CD14-positive monocyte (primary cell): Measurements from ENCODE around the gene MON2. TPM values are rescaled to one million over a fixed set of nuclear protein-coding genes. Genes with fewer than 3 reads are reported as not detected.

Source experiments
- DNase-seq, 3 donors: peaks; one replicate each; pipeline ENCODE4 v3.0.0-alpha.2; 2011 to 2022
- H2AFZ ChIP-seq: 2 replicates; pipeline ENCODE4 v1.6.0; 2012; ENCODE audit warnings: mild to moderate bottlenecking, low read depth, low read length, inconsistent platforms; ENCODE audit not compliant: insufficient read depth, poor library complexity, severe bottlenecking
- H3K27ac ChIP-seq, 2 donors: 1 replicate in 1 of 2; 2 replicates in 1 of 2; pipeline ENCODE4 v1.5.1; 2012 to 2013; ENCODE audit warnings: low read length in 2 of 2, control low read depth in 1 of 2, inconsistent platforms in 1 of 2, low read depth in 1 of 2, mild to moderate bottlenecking in 1 of 2
- H3K27me3 ChIP-seq, 2 donors: one replicate each; pipeline versions ENCODE4 v1.6.0 to v1.6.1; 2011 to 2013; ENCODE audit warnings: low read length in 2 of 2; ENCODE audit not compliant: control insufficient read depth in 2 of 2, insufficient read depth in 2 of 2
- H3K36me3 ChIP-seq, 2 donors: replicated peaks in 1 of 2; 1 replicate in 1 of 2; 2 replicates in 1 of 2; pipeline versions ENCODE4 v1.5.1 to v1.6.1; 2012 to 2013; ENCODE audit warnings: low read length in 2 of 2, control low read depth in 1 of 2, inconsistent platforms in 1 of 2, mild to moderate bottlenecking in 1 of 2; ENCODE audit not compliant: insufficient read depth in 2 of 2, control insufficient read depth in 1 of 2
- H3K4me1 ChIP-seq, 2 donors: 1 replicate in 1 of 2; 2 replicates in 1 of 2; pipeline versions ENCODE4 v1.5.1 to v1.6.1; 2012 to 2013; ENCODE audit warnings: low read length in 2 of 2, control low read depth in 1 of 2, inconsistent platforms in 1 of 2, mild to moderate bottlenecking in 1 of 2, moderate library complexity in 1 of 2; ENCODE audit not compliant: insufficient read depth in 2 of 2, control insufficient read depth in 1 of 2
- H3K4me2 ChIP-seq: replicated peaks from 2 replicates; pipeline ENCODE3; 2012; ENCODE audit warnings: low read length, moderate library complexity, mild to moderate bottlenecking; ENCODE audit not compliant: poor library complexity, severe bottlenecking; ENCODE audit errors: extremely low read depth
- H3K4me3 ChIP-seq, 3 experiments: fragments of 200-600 bp in 1 of 3; sonication (generic) in 1 of 3; replicated peaks in 1 of 3; 1 replicate in 2 of 3; 2 replicates in 1 of 3; pipeline ENCODE4 v1.5.1; 2011 to 2013; ENCODE audit warnings: low read length in 3 of 3, mild to moderate bottlenecking in 3 of 3, control low read depth in 2 of 3, low read depth in 2 of 3, inconsistent platforms in 1 of 3, moderate library complexity in 1 of 3
- H3K79me2 ChIP-seq: 2 replicates; pipeline ENCODE4 v1.6.0; 2012; ENCODE audit warnings: mild to moderate bottlenecking, control low read depth, inconsistent platforms, low read length, moderate library complexity; ENCODE audit not compliant: insufficient read depth
- H3K9ac ChIP-seq: 2 replicates; pipeline ENCODE4 v1.6.0; 2017; ENCODE audit warnings: low read length, mild to moderate bottlenecking; ENCODE audit not compliant: insufficient read depth, poor library complexity, severe bottlenecking
- H3K9me3 ChIP-seq, 2 donors: replicated peaks in 1 of 2; 1 replicate in 1 of 2; 2 replicates in 1 of 2; pipeline versions ENCODE4 v1.5.1 to v1.6.1; 2012 to 2013; ENCODE audit warnings: low read length in 2 of 2, control low read depth in 1 of 2; ENCODE audit not compliant: control insufficient read depth in 1 of 2, insufficient read depth in 1 of 2
- H4K20me1 ChIP-seq: 2 replicates; pipeline ENCODE4 v1.6.0; 2012; ENCODE audit warnings: mild to moderate bottlenecking, low read length, control low read depth, moderate library complexity; ENCODE audit not compliant: insufficient read depth
- H3K27ac Mint-ChIP-seq, 7 donors: one replicate each; pipeline ENCODE4 v1.8.0; 2020; ENCODE audit warnings: mild to moderate bottlenecking in 7 of 7, mixed read lengths in 7 of 7, moderate library complexity in 6 of 7, inconsistent platforms in 2 of 7
- H3K27me3 Mint-ChIP-seq, 3 donors: one replicate each; pipeline ENCODE4 v1.8.0; 2021 to 2022; ENCODE audit warnings: low read depth in 3 of 3, mild to moderate bottlenecking in 3 of 3, mixed read lengths in 3 of 3, moderate library complexity in 3 of 3, inconsistent platforms in 1 of 3
- H3K36me3 Mint-ChIP-seq, 2 donors: one replicate each; pipeline ENCODE4 v1.8.0; 2020; ENCODE audit warnings: mixed read lengths in 2 of 2, inconsistent platforms in 1 of 2, mild to moderate bottlenecking in 1 of 2
- H3K4me1 Mint-ChIP-seq: one replicate; pipeline ENCODE4 v1.8.0; 2020; ENCODE audit warnings: mild to moderate bottlenecking, mixed read lengths
- H3K4me3 Mint-ChIP-seq, 2 donors: one replicate each; pipeline ENCODE4 v1.8.0; 2020; ENCODE audit warnings: mild to moderate bottlenecking in 2 of 2, mixed read lengths in 2 of 2, moderate library complexity in 1 of 2
- H3K9me3 Mint-ChIP-seq, 7 donors: one replicate each; pipeline ENCODE4 v1.8.0; 2020 to 2022; ENCODE audit warnings: mixed read lengths in 7 of 7, mild to moderate bottlenecking in 6 of 7, moderate library complexity in 6 of 7, inconsistent platforms in 2 of 7
- WGBS: methylation state at CpG from one replicate; pipeline ENCODE4 v1.1.5; 2013; ENCODE audit warnings: missing lambda C conversion rate; ENCODE audit not compliant: insufficient coverage; 5-methylcytosine and 5-hydroxymethylcytosine counted together
- intact Hi-C, 2 donors: fragments of 100-400 bp; cut with micrococcal nuclease; formaldehyde crosslinking; loops; one replicate each; pipeline versions ENCODE4 v1.15.0 to v1.15.1; 2023
- polyA plus RNA-seq, 3 donors: library from polyadenylated mRNA; depleted of rRNA in 1 of 3; unstranded in 2 of 3; stranded (reverse) in 1 of 3; fragments of 300-500 nt in 2 of 3; fragments of >200 nt in 1 of 3; fragmentation: Illumina TruSeq in 2 of 3; gene quantifications; 1 replicate in 2 of 3; 2 replicates in 1 of 3; pipeline ENCODE4 v1.2.3, GENCODE V29; 2012 to 2021
- TF ChIP-seq, protein P1 (sequence below): fragments of 200-600 bp; IDR thresholded peaks from one replicate; pipeline ENCODE4 v1.8.0; 2022; ENCODE audit warnings: antibody characterized with exemption, mild to moderate bottlenecking

The MON2 gene
- polyA plus RNA-seq, 3 donors = 6.8 to 17.0 (median 9.6) TPM

DNA sequence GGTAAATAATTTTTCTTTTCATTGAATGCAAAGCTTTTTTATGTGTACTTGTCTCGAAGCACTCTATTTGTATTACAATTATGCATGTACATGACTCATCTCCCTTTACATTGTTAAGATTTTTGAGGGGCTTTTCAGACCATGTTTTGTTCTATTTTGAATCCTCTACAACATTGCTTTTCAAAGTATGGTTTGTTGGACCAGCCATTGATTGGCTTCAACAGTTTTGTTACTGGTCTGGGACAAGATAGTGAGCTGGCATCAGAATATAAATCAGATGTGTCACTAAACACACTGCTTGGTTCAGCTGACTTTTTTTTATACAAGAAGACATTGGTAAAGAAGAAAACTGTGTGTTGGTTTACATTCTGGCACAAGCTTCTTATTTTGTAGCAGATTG, 122.3 kb downstream of the MON2 start:
- intact Hi-C loops = no loop called here
- DNase-seq = no peak
- Histone ChIP-seq H3K27me3 (no peaks in the 10 kb centered on the region), H3K27ac (no peak overlapping the region), H3K36me3 (peaks cover 34 to 95% of the 10 kb centered on the region in 2 donors), H3K9me3 (no peaks in the 10 kb centered on the region), H4K20me1 (no peaks in the 10 kb centered on the region), H2AFZ (no peak overlapping the region), H3K4me2 (no peak overlapping the region), H3K4me1 (no peaks in the 10 kb centered on the region), H3K79me2 (no peaks in the 10 kb centered on the region), H3K4me3 (no peak overlapping the region), H3K9ac (no peak overlapping the region)
- Mint-ChIP-seq H3K36me3 (peaks cover 55 to 62% of the 10 kb centered on the region in 2 donors), H3K27ac (no peak overlapping the region), H3K9me3 (peaks cover 0 to 2% (median 0%) of the 10 kb centered on the region in 7 donors), H3K27me3 (peaks cover 0 to 2% (median 2%) of the 10 kb centered on the region in 3 donors), H3K4me3 (no peak overlapping the region), H3K4me1 (no peaks in the 10 kb centered on the region)
- WGBS = no CpG with 5 or more reads among the region's 1 CpG
- TF ChIP-seq, protein P1, sequence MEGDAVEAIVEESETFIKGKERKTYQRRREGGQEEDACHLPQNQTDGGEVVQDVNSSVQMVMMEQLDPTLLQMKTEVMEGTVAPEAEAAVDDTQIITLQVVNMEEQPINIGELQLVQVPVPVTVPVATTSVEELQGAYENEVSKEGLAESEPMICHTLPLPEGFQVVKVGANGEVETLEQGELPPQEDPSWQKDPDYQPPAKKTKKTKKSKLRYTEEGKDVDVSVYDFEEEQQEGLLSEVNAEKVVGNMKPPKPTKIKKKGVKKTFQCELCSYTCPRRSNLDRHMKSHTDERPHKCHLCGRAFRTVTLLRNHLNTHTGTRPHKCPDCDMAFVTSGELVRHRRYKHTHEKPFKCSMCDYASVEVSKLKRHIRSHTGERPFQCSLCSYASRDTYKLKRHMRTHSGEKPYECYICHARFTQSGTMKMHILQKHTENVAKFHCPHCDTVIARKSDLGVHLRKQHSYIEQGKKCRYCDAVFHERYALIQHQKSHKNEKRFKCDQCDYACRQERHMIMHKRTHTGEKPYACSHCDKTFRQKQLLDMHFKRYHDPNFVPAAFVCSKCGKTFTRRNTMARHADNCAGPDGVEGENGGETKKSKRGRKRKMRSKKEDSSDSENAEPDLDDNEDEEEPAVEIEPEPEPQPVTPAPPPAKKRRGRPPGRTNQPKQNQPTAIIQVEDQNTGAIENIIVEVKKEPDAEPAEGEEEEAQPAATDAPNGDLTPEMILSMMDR = no peak

- intact Hi-C loops = no loop called here
- WGBS = 100% methylated on average over 1 of the region's 3 CpGs
Observed at GRCh38 chr12:62597253-62597652, 130.6 kb downstream of the MON2 start.

More at GRCh38 chr12:62597253-62597652, 130.6 kb downstream of the MON2 start:
- H3K4me3 ChIP-seq = no peak overlapping the region
- H3K4me1 ChIP-seq = peaks cover 5 to 9% of the 10 kb centered on the region in 2 donors
- peaks cover 3% of the 10 kb centered on the region for H3K79me2 ChIP-seq
- H3K9ac ChIP-seq = no peak overlapping the region
- no peak overlapping the region for H2AFZ ChIP-seq
- TF ChIP-seq, protein P1 = no peak
- Mint-ChIP-seq H3K27ac (no peak overlapping the region), H3K27me3 (no peaks in the 10 kb centered on the region), H3K9me3 (no peaks in the 10 kb centered on the region), H3K4me1 (peaks cover 8% of the 10 kb centered on the region), H3K36me3 (peaks cover 8 to 12% of the 10 kb centered on the region in 2 donors), H3K4me3 (no peak overlapping the region)
- H3K36me3 ChIP-seq = peaks cover 14 to 15% of the 10 kb centered on the region in 2 donors
- no peaks in the 10 kb centered on the region for H3K27me3 ChIP-seq
- H4K20me1 ChIP-seq = no peaks in the 10 kb centered on the region
- no peaks in the 10 kb centered on the region for H3K9me3 ChIP-seq
- no peak for DNase-seq
- no peak overlapping the region for H3K27ac ChIP-seq
- H3K4me2 ChIP-seq = no peak overlapping the region
